HCT116 (cell line): Measurements from ENCODE around the gene MAJIN. TPM values are rescaled to one million over a fixed set of nuclear protein-coding genes. Genes with fewer than 3 reads are reported as not detected.

Experiments used
- ATAC-seq: fragments of 200-7000 bp; cut with Tn5 transposase; 2 replicates; pipeline ENCODE4 v1.9.1; 2020; ENCODE audit warnings: mild to moderate bottlenecking, moderate library complexity
- BruUV-seq: library from RNA; stranded (reverse); fragments of 400-500 nt; replicated peaks from 2 replicates; lab custom pipeline; 2021; lab: Mats Ljungman, UMichigan
- CTCF ChIA-PET: fragments of 300-600 bp; sonication (Branson Sonifier 250); formaldehyde crosslinking; loops from one replicate; lab custom pipeline; 2021; ENCODE audit warnings: antibody characterized with exemption; lab: Charles Lee
- POLR2A ChIA-PET: fragments of 300-600, 350-600 bp; sonication (Branson Sonifier 250); formaldehyde crosslinking; loops from one replicate; lab custom pipeline; 2021; ENCODE audit warnings: antibody characterized with exemption; lab: Charles Lee
- RAD21 ChIA-PET, 2 experiments: fragments of 300-600 bp; sonication (Branson Sonifier 250); formaldehyde crosslinking; loops; one replicate each; lab custom pipeline; 2023; ENCODE audit warnings: low total read pairs in 2 of 2; ENCODE audit not compliant: uncharacterized antibody in 2 of 2, unreplicated experiment in 2 of 2, low non-redundant PET in 1 of 2; lab: Charles Lee
- DNase-seq: peaks from one replicate; pipeline ENCODE4 v3.0.0-alpha.2; 2010; ENCODE audit warnings: low read depth, low spot score
- H2AFZ ChIP-seq: fragments of 200-600 bp; shearing (Covaris generic), sonication (generic); 2 replicates; pipeline ENCODE4 v1.6.1; 2017; ENCODE audit warnings: low read depth, mixed run types, mixed read lengths, antibody characterized with exemption, low read length; ENCODE audit not compliant: poor library complexity, severe bottlenecking
- H3K27ac ChIP-seq: 2 replicates; pipeline ENCODE4 v1.5.1; 2012; ENCODE audit warnings: low read depth, low read length
- H3K27me3 ChIP-seq: fragments of 200-600 bp; sonication (generic); 2 replicates; pipeline ENCODE4 v1.6.1; 2016; ENCODE audit warnings: mixed run types, low read length, mixed read lengths; ENCODE audit not compliant: insufficient read depth
- H3K36me3 ChIP-seq, 2 experiments: fragments of 200-500 bp in 1 of 2; fragments of 200-600 bp in 1 of 2; sonication (Bioruptor generic) in 1 of 2; sonication (generic) in 1 of 2; 2 replicates each; pipeline versions ENCODE4 v1.5.1 to v1.6.1; 2014 to 2016; ENCODE audit warnings: low read length in 2 of 2, inconsistent platforms in 1 of 2, mixed read lengths in 1 of 2, mixed run types in 1 of 2; ENCODE audit not compliant: insufficient read depth in 2 of 2, control insufficient read depth in 1 of 2
- H3K4me1 ChIP-seq, 2 experiments: fragments of 200-600 bp in 1 of 2; sonication (generic) in 1 of 2; 2 replicates each; pipeline versions ENCODE4 v1.5.1 to v1.6.1; 2012 to 2017; ENCODE audit warnings: low read length in 2 of 2, inconsistent platforms in 1 of 2, mild to moderate bottlenecking in 1 of 2, mixed read lengths in 1 of 2, mixed run types in 1 of 2, moderate library complexity in 1 of 2; ENCODE audit not compliant: insufficient read depth in 2 of 2, control insufficient read depth in 1 of 2
- H3K4me2 ChIP-seq: fragments of 200-600 bp; sonication (generic); 2 replicates; pipeline ENCODE4 v1.6.1; 2017; ENCODE audit warnings: mixed run types, low read length, mixed read lengths
- H3K4me3 ChIP-seq, 2 experiments: fragments of 200-600 bp in 1 of 2; sonication (generic) in 1 of 2; replicated peaks in 1 of 2; 2 replicates each; pipeline ENCODE4 v1.5.1; 2011 to 2016; ENCODE audit warnings: low read length in 2 of 2, control low read depth in 1 of 2, low read depth in 1 of 2, mild to moderate bottlenecking in 1 of 2, mixed read lengths in 1 of 2, mixed run types in 1 of 2
- H3K79me2 ChIP-seq: fragments of 200-600 bp; sonication (generic); 2 replicates; pipeline ENCODE4 v1.6.1; 2017; ENCODE audit warnings: mild to moderate bottlenecking, mixed run types, low read length, moderate library complexity, mixed read lengths; ENCODE audit not compliant: insufficient read depth
- H3K9ac ChIP-seq: fragments of 200-600 bp; sonication (generic); 2 replicates; pipeline ENCODE4 v1.6.1; 2016; ENCODE audit warnings: low read length, mixed read lengths
- H3K9me2 ChIP-seq: fragments of 200-600 bp; sonication (generic), shearing (Covaris generic); 2 replicates; pipeline ENCODE4 v1.6.1; 2017; ENCODE audit warnings: mixed run types, mild to moderate bottlenecking, moderate library complexity; ENCODE audit not compliant: insufficient read depth
- H3K9me3 ChIP-seq, 2 experiments: fragments of 200-500 bp in 1 of 2; fragments of 200-600 bp in 1 of 2; sonication (Bioruptor generic) in 1 of 2; sonication (generic) in 1 of 2; 2 replicates each; pipeline ENCODE4 v1.6.1; 2014 to 2017; ENCODE audit warnings: low read length in 2 of 2, mixed read lengths in 2 of 2, inconsistent platforms in 1 of 2, low read depth in 1 of 2, mild to moderate bottlenecking in 1 of 2, mixed run types in 1 of 2, moderate library complexity in 1 of 2; ENCODE audit not compliant: control insufficient read depth in 1 of 2, insufficient read depth in 1 of 2
- H4K20me1 ChIP-seq: fragments of 200-600 bp; sonication (generic), shearing (Covaris generic); 2 replicates; pipeline ENCODE4 v1.6.1; 2017; ENCODE audit warnings: mixed run types, mild to moderate bottlenecking, moderate library complexity; ENCODE audit not compliant: insufficient read depth
- ATF3 ChIP-seq: IDR thresholded peaks from 2 replicates; pipeline ENCODE4 v1.6.1; 2012
- EGR1 ChIP-seq: IDR thresholded peaks from 2 replicates; pipeline ENCODE4 v1.6.1; 2012; ENCODE audit warnings: low read depth
- EZH2phosphoT487 ChIP-seq: fragments of 200-600 bp; IDR thresholded peaks from 2 replicates; pipeline ENCODE4 v1.6.1; 2018; ENCODE audit warnings: antibody characterized with exemption, borderline replicate concordance
- REST ChIP-seq: IDR thresholded peaks from 2 replicates; pipeline ENCODE4 v1.6.1; 2012; ENCODE audit warnings: low read depth
- SP1 ChIP-seq: IDR thresholded peaks from 2 replicates; pipeline ENCODE4 v1.6.1; 2012; ENCODE audit warnings: low read depth
- SRF ChIP-seq: IDR thresholded peaks from 2 replicates; pipeline ENCODE4 v1.6.1; 2012; ENCODE audit warnings: low read depth
- intact Hi-C: fragments of 100-400 bp; cut with micrococcal nuclease; formaldehyde crosslinking; loops from 2 replicates; pipeline ENCODE4 v1.10.0; 2022
- total RNA-seq: library from RNA; stranded (reverse); gene quantifications from one replicate; pipeline ENCODE4 v1.2.1, GENCODE V29; 2021; ENCODE audit not compliant: unreplicated experiment

Gene MAJIN
- total RNA-seq, 1 experiment from 2014 or later: not detected

GRCh38 chr11:64897381-64898075 is 74.4 kb downstream of the MAJIN start:
- intact Hi-C loops: no loop called here
- Histone ChIP-seq H3K9me3 (no peaks in the 10 kb centered on the region), H3K9ac (no peak overlapping the region), H2AFZ (no peak overlapping the region), H3K4me2 (no peak overlapping the region), H3K27me3 (no peaks in the 10 kb centered on the region), H3K79me2 (no peaks in the 10 kb centered on the region), H3K4me3 (no peak overlapping the region), H3K36me3 (no peaks in the 10 kb centered on the region), H4K20me1 (no peaks in the 10 kb centered on the region), H3K27ac (no peak overlapping the region), H3K4me1 (peaks cover 0 to 22% of the 10 kb centered on the region in 2 experiments; a peak in 2 of 4 replicates), H3K9me2 (no peaks in the 10 kb centered on the region)
- POLR2A ChIA-PET: no interaction called here
- no peak for TF ChIP-seq SRF
- no peak for TF ChIP-seq EZH2phosphoT487
- TF ChIP-seq EGR1: no peak
- no peak for TF ChIP-seq ATF3
- TF ChIP-seq SP1: no peak
- TF ChIP-seq REST: no peak
- DNase-seq (no peak), ATAC-seq (no peak)
- no TSS peak for BruUV-seq
- CTCF ChIA-PET: no interaction called here
- RAD21 ChIA-PET: no interaction called here
